ENCODE results near the gene ZDHHC4. TPM values are rescaled to one million over a fixed set of nuclear protein-coding genes. Genes with fewer than 3 reads are reported as not detected.

ZDHHC4 gene
- total and polyA plus RNA-seq, 2 donors (not counting 3 experiments of a cell fraction or from before 2014, with no cell fraction given), result 29.9 to 122 TPM

DNA sequence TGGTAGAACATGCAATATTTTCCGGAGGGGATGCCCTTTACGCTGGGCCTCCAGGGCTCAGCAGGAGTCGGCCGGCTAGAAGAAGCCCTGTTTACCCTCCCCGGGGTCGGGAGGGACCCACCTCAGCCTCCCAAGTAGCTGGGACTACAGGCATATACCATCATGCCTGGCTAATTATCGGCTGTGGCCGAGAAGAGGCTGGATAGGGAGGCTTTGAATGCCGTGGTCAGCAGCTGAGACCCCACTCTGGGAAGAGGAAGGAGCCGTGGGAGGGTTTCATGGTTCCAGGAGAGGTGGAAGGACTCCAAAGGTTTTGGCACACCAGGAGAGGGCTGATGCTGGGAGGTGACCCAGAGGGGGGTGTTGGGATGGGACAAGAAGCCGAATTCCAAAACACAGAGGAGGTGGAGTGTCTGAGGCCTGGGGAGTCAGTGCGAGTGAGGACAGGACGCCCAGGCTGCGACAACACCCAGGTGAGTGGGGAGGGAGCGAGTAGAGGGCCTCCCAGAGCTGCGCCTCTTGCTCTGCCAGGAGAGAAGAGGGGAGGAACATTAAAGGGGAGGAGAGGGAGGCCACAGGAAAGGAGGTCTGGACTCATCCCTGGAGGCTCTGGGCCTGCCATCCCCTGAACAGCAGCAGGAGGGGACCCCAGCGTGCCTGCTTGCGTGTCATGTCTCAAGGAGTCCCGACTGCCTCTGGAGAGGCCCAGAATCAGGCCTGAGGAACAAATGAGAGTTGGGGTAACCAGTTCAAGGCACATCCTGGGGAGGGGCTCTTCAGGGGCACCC is 45.6 kb upstream of the ZDHHC4 start:
- H3K4me2 ChIP-seq (ENCODE audit: insufficient read depth, low read length), result no peak overlapping the region
- DNase-seq (ENCODE audit: low read depth, low spot score) (no peak), FAIRE-seq (no peak)
- no peaks in the 10 kb centered on the region for H3K36me3 ChIP-seq (ENCODE audit: control insufficient read depth in 2 of 2, extremely low read depth in 1 of 2, insufficient read depth in 2 of 2, low read length in 2 of 2)
- H3K27me3 ChIP-seq (ENCODE audit: control insufficient read depth in 2 of 2, insufficient read depth in 2 of 2, low read length in 2 of 2), result peaks cover 14 to 26% of the 10 kb centered on the region in 2 experiments
- peaks cover 5% of the 10 kb centered on the region for H3K4me1 ChIP-seq (ENCODE audit: control insufficient read depth, extremely low read depth, insufficient read depth, low read length)
- no peak for TF ChIP-seq JUN (IDR thresholded peaks at IDR 0.05; ENCODE audit: borderline replicate concordance, insufficient read depth, insufficient read length, low read depth)
- TF ChIP-seq, protein P1, sequence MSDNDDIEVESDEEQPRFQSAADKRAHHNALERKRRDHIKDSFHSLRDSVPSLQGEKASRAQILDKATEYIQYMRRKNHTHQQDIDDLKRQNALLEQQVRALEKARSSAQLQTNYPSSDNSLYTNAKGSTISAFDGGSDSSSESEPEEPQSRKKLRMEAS (IDR thresholded peaks at IDR 0.05; ENCODE audit: insufficient read depth, insufficient read length), result no peak
- no peak for TF ChIP-seq GATA2 (IDR thresholded peaks at IDR 0.05; ENCODE audit: insufficient read depth, insufficient read length, low read depth, low read length)
- no peak for TF ChIP-seq POLR2A (IDR thresholded peaks at IDR 0.05; ENCODE audit: low read depth, low read length)
- TF ChIP-seq POLR2AphosphoS5 (IDR thresholded peaks at IDR 0.05; ENCODE audit: insufficient read depth, low read depth, low read length), result no peak
- no peak for TF ChIP-seq MYC (IDR thresholded peaks at IDR 0.05; ENCODE audit: low read depth, low read length)
- TF ChIP-seq FOS (IDR thresholded peaks at IDR 0.05; ENCODE audit: borderline replicate concordance, insufficient read depth, low read length), result no peak
- TF ChIP-seq, protein P2, sequence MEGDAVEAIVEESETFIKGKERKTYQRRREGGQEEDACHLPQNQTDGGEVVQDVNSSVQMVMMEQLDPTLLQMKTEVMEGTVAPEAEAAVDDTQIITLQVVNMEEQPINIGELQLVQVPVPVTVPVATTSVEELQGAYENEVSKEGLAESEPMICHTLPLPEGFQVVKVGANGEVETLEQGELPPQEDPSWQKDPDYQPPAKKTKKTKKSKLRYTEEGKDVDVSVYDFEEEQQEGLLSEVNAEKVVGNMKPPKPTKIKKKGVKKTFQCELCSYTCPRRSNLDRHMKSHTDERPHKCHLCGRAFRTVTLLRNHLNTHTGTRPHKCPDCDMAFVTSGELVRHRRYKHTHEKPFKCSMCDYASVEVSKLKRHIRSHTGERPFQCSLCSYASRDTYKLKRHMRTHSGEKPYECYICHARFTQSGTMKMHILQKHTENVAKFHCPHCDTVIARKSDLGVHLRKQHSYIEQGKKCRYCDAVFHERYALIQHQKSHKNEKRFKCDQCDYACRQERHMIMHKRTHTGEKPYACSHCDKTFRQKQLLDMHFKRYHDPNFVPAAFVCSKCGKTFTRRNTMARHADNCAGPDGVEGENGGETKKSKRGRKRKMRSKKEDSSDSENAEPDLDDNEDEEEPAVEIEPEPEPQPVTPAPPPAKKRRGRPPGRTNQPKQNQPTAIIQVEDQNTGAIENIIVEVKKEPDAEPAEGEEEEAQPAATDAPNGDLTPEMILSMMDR (IDR thresholded peaks at IDR 0.05; ENCODE audit: extremely low read depth in 1 of 2, insufficient read depth in 1 of 2, low read depth in 1 of 2, low read length in 2 of 2), result no peak
- TF ChIP-seq EZH2 (IDR thresholded peaks at IDR 0.05; ENCODE audit: borderline replicate concordance, low read depth, low read length, severe bottlenecking), result no peak
- CTCF ChIA-PET, result interaction anchor here (1.9 kb wide), 1 partner anchor 27 kb away, joined by 4 read pairs; no protein-coding TSS in a partner anchor
- H3K27ac ChIP-seq (ENCODE audit: insufficient read depth, low read depth, low read length), result no peak overlapping the region
- intact Hi-C loops (cut with micrococcal nuclease) (no loop called here), dilution Hi-C loops (cut with MboI; ENCODE audit: extremely low pct_ligation_motif_present, low sequenced_read_pairs) (no loop called here)
- H4K20me1 ChIP-seq (replicated peaks; ENCODE audit: control insufficient read depth, extremely low read depth, insufficient read depth, low read length), result no peaks in the 10 kb centered on the region
- H2AFZ ChIP-seq (ENCODE audit: low read depth, low read length), result no peak overlapping the region
- POLR2A ChIA-PET, result no interaction called here
- H3K79me2 ChIP-seq (ENCODE audit: control insufficient read depth, insufficient read depth, low read length), result no peaks in the 10 kb centered on the region
- no peak overlapping the region for H3K4me3 ChIP-seq (replicated peaks in 1 of 3; ENCODE audit: insufficient read depth in 1 of 3, low read depth in 1 of 3, low read length in 3 of 3)
- no peak overlapping the region for H3K9ac ChIP-seq (replicated peaks; ENCODE audit: extremely low read depth, insufficient read depth, low read length)
- no peaks in the 10 kb centered on the region for H3K9me3 ChIP-seq (replicated peaks; ENCODE audit: control insufficient read depth, insufficient read depth, low read length)
- no peaks in the 10 kb centered on the region for H3K9me1 ChIP-seq (replicated peaks; ENCODE audit: control insufficient read depth, extremely low read depth, insufficient read depth, low read length)
- BruUV-seq (replicated peaks), result no TSS peak

All from endothelial cell of umbilical vein (primary cell).